SU-DHL-6 (cell line): ENCODE results near the gene SLC52A3.
"Not testable (repeated sequence)": the region's sequence is repeated elsewhere in the genome, so short reads cannot be mapped to it uniquely, and the experiment has no call there.

Source experiments
- H2AFZ ChIP-seq: fragments of 200-600 bp; sonication (generic); 2 replicates; pipeline ENCODE4 v1.6.1; 2014; ENCODE audit warnings: low read depth, mild to moderate bottlenecking, moderate library complexity, mixed read lengths, antibody characterized with exemption, low read length; ENCODE audit not compliant: severe bottlenecking
- H3F3A ChIP-seq: fragments of 200-600 bp; shearing (Covaris generic); 2 replicates; pipeline ENCODE4 v1.6.0; 2016; ENCODE audit warnings: antibody characterized with exemption, mild to moderate bottlenecking; ENCODE audit not compliant: insufficient read depth
- H3K27ac ChIP-seq: fragments of 200-600 bp; sonication (generic); 2 replicates; pipeline ENCODE4 v1.5.1; 2016; ENCODE audit warnings: low read depth, mild to moderate bottlenecking, low read length, moderate library complexity, mixed read lengths
- H3K27me3 ChIP-seq: fragments of 200-600 bp; sonication (generic), shearing (Covaris generic); 2 replicates; pipeline ENCODE4 v1.6.0; 2014; ENCODE audit warnings: mild to moderate bottlenecking, low read length
- H3K36me3 ChIP-seq: fragments of 200-600 bp; sonication (generic); 2 replicates; pipeline ENCODE4 v1.6.1; 2014; ENCODE audit warnings: mild to moderate bottlenecking, low read length, mixed read lengths
- H3K4me2 ChIP-seq: fragments of 300-600, 200-600 bp; shearing (Covaris generic), sonication (generic); 2 replicates; pipeline ENCODE4 v1.6.0; 2014; ENCODE audit warnings: low read length, low read depth, mild to moderate bottlenecking; ENCODE audit not compliant: poor library complexity, severe bottlenecking
- H3K4me3 ChIP-seq: fragments of 200-600 bp; sonication (generic); 2 replicates; pipeline ENCODE4 v1.5.1; 2014; ENCODE audit warnings: antibody characterized with exemption, low read length, mild to moderate bottlenecking, mixed read lengths; ENCODE audit not compliant: insufficient read depth, poor library complexity, severe bottlenecking
- H3K79me2 ChIP-seq: fragments of 200-600 bp; sonication (generic); 2 replicates; pipeline ENCODE4 v1.6.1; 2014; ENCODE audit warnings: mild to moderate bottlenecking, low read length, moderate library complexity; ENCODE audit not compliant: insufficient read depth
- H3K9ac ChIP-seq: fragments of 200-600 bp; sonication (generic); 2 replicates; pipeline ENCODE4 v1.7.0; 2014; ENCODE audit warnings: mild to moderate bottlenecking, low read length
- H3K9me2 ChIP-seq: fragments of 200-600 bp; sonication (generic); replicated peaks from 2 replicates; pipeline ENCODE4 v1.6.1; 2014; ENCODE audit warnings: low read length; ENCODE audit not compliant: insufficient read depth
- H3K9me3 ChIP-seq: fragments of 200-600 bp; sonication (generic); 2 replicates; pipeline ENCODE4 v1.6.1; 2014; ENCODE audit warnings: low read length, mixed read lengths; ENCODE audit not compliant: insufficient read depth
- H4K20me1 ChIP-seq: fragments of 200-600 bp; sonication (generic); 2 replicates; pipeline ENCODE4 v1.6.1; 2014; ENCODE audit warnings: low read depth, mild to moderate bottlenecking, antibody characterized with exemption, low read length, moderate library complexity, mixed read lengths
- EZH2phosphoT487 ChIP-seq: fragments of 200-600 bp; sonication (generic), shearing (Covaris generic); conservative IDR thresholded peaks from 2 replicates; pipeline ENCODE4 v1.6.1; 2018; ENCODE audit warnings: mild to moderate bottlenecking, antibody characterized with exemption, low read length, moderate library complexity, mixed read lengths
- TF ChIP-seq, protein P1 (sequence below): fragments of 200-600 bp; sonication (generic); IDR thresholded peaks from one replicate; pipeline ENCODE4 v1.5.1; 2017; ENCODE audit warnings: antibody characterized with exemption, mild to moderate bottlenecking, low read length, moderate library complexity; ENCODE audit not compliant: insufficient read depth, poor library complexity, severe bottlenecking

Gene SLC52A3

GRCh38 chr20:801678-802077 lies 33.4 kb upstream of the SLC52A3 start:
- Histone ChIP-seq H3K36me3 (peaks cover 3% of the 10 kb centered on the region; the same call in 1 of the 2 replicates), H2AFZ (no peak overlapping the region), H3K27ac (no peak overlapping the region), H3K9me3 (peaks cover 7% of the 10 kb centered on the region; the same call in 1 of the 2 replicates), H4K20me1 (no peaks in the 10 kb centered on the region), H3F3A (no peaks in the 10 kb centered on the region), H3K27me3 (no peaks in the 10 kb centered on the region), H3K9ac (no peak overlapping the region), H3K79me2 (no peaks in the 10 kb centered on the region), H3K4me3 (no peak overlapping the region), H3K4me2 (no peak overlapping the region), H3K9me2 (no peaks in the 10 kb centered on the region)
- TF ChIP-seq EZH2phosphoT487: no peak
- TF ChIP-seq, protein P1, sequence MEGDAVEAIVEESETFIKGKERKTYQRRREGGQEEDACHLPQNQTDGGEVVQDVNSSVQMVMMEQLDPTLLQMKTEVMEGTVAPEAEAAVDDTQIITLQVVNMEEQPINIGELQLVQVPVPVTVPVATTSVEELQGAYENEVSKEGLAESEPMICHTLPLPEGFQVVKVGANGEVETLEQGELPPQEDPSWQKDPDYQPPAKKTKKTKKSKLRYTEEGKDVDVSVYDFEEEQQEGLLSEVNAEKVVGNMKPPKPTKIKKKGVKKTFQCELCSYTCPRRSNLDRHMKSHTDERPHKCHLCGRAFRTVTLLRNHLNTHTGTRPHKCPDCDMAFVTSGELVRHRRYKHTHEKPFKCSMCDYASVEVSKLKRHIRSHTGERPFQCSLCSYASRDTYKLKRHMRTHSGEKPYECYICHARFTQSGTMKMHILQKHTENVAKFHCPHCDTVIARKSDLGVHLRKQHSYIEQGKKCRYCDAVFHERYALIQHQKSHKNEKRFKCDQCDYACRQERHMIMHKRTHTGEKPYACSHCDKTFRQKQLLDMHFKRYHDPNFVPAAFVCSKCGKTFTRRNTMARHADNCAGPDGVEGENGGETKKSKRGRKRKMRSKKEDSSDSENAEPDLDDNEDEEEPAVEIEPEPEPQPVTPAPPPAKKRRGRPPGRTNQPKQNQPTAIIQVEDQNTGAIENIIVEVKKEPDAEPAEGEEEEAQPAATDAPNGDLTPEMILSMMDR: no peak

DNA sequence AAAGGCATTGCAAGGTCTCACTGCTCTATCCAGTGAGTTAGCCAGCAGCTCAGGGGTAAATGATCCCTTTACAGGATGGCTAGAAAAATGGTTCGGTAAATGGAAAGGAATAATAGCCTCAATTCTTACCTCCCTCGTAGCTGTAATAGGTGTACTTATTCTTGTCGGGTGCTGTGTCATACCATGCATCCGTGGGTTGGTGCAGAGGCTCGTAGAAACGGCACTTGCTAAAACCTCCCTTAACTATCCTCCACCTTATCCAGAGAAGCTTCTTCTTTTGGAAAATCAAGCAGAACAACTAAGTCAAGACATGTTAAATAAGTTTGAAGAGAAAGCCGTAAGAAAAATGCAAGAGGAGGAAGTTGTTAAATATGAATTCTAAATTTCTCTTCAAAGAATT lies 31.7 kb upstream of the SLC52A3 start:
- H3K9me3 ChIP-seq: not testable (repeated sequence)

DNA sequence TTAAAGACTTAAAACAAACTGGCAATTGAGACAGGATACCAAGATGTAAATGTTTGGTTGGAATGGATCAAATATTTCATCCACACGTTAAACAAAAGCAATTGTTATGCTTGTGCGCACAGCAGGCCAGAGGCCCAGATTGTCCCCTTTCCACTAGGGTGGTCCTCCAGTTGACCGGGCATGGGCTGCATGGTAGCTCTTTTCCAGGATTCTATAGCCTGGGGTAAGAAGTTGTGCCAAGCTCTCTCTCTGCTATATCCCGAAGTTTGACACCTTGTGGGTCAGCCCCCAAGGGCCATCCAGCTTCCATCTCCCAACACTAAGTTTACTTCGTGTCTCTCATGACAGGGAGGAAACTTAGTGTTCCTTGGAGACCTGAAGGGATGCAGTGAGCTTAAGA lies 30.4 kb upstream of the SLC52A3 start:
- H3K79me2 ChIP-seq, H2AFZ ChIP-seq, H3K4me3 ChIP-seq, H3K36me3 ChIP-seq, H4K20me1 ChIP-seq, H3K27me3 ChIP-seq, H3K9ac ChIP-seq, H3K9me3 ChIP-seq, H3K4me2 ChIP-seq, H3K9me2 ChIP-seq, H3K27ac ChIP-seq, H3F3A ChIP-seq: not testable (repeated sequence)

More for the DNA sequence above, 31.7 kb upstream of the SLC52A3 start:
- not testable (repeated sequence) for H3K27ac ChIP-seq, H3K9me2 ChIP-seq, H3K27me3 ChIP-seq, H3F3A ChIP-seq, H4K20me1 ChIP-seq, H3K36me3 ChIP-seq, H3K4me3 ChIP-seq, H3K79me2 ChIP-seq, H3K4me2 ChIP-seq, H2AFZ ChIP-seq, H3K9ac ChIP-seq

GRCh38 chr20:796921-797320 lies 28.6 kb upstream of the SLC52A3 start:
- Histone ChIP-seq H3K27ac (no peak overlapping the region), H3K4me2 (no peak overlapping the region), H2AFZ (no peak overlapping the region), H3F3A (no peaks in the 10 kb centered on the region), H4K20me1 (no peaks in the 10 kb centered on the region), H3K36me3 (no peaks in the 10 kb centered on the region), H3K9ac (no peak overlapping the region), H3K79me2 (no peaks in the 10 kb centered on the region), H3K27me3 (no peaks in the 10 kb centered on the region), H3K9me3 (no peaks in the 10 kb centered on the region), H3K9me2 (no peaks in the 10 kb centered on the region), H3K4me3 (no peak overlapping the region)
- TF ChIP-seq EZH2phosphoT487: no peak
- TF ChIP-seq, protein P1: no peak
